HepG2 (cell line): Measurements from ENCODE around the gene CCNF. TPM values are rescaled to one million over a fixed set of nuclear protein-coding genes. Genes with fewer than 3 reads are reported as not detected.

Source experiments
- ATAC-seq: fragments of 200-7000 bp; cut with Tn5 transposase; 3 replicates; pipeline ENCODE4 v1.9.1; 2020; ENCODE audit warnings: mild to moderate bottlenecking, moderate library complexity
- BruUV-seq: library from RNA; stranded (reverse); fragments of 400-500 nt; replicated peaks from 2 replicates; lab custom pipeline; 2021; lab: Mats Ljungman, UMichigan
- CTCF ChIA-PET: fragments of 300-600 bp; formaldehyde crosslinking; extraction: SDS; loops from one replicate; lab custom pipeline; 2021; ENCODE audit warnings: low total read pairs, inconsistent platforms, low intra/inter-chr PET ratio; lab: Yijun Ruan, JAX
- POLR2A ChIA-PET: fragments of 350-600 bp; sonication (Branson Sonifier 250); formaldehyde crosslinking; loops from one replicate; lab custom pipeline; 2020; ENCODE audit warnings: antibody characterized with exemption, inconsistent platforms; lab: Yijun Ruan, JAX
- DNase-seq: peaks from one replicate; pipeline ENCODE4 v3.0.0-alpha.2; 2015; ENCODE audit warnings: low spot score
- FAIRE-seq: peaks from 3 replicates; lab custom pipeline; 2011; peaks lifted over from hg19 to GRCh38; lab: Jason Lieb, UNC
- H2AFZ ChIP-seq: one replicate; pipeline ENCODE4 v1.6.1; 2011; ENCODE audit warnings: low read length, inconsistent platforms
- H3K27ac ChIP-seq: fragments of 300-600 bp; 3 replicates; pipeline ENCODE4 v1.8.0; 2011; ENCODE audit warnings: mixed run types, mild to moderate bottlenecking, mixed read lengths, low read length, inconsistent platforms; ENCODE audit not compliant: insufficient read depth; ENCODE audit errors: extremely low read length
- H3K27me3 ChIP-seq, 2 experiments: fragments of 200-600 bp in 1 of 2; 2 replicates in 1 of 2; 3 replicates in 1 of 2; pipeline versions ENCODE4 v1.6.0 to v1.8.0; 2011; ENCODE audit warnings: low read length in 2 of 2, mild to moderate bottlenecking in 2 of 2, moderate library complexity in 2 of 2, inconsistent platforms in 1 of 2; ENCODE audit not compliant: insufficient read depth in 2 of 2, control insufficient read depth in 1 of 2
- H3K36me3 ChIP-seq, 2 experiments: fragments of 200-600 bp in 1 of 2; replicated peaks in 1 of 2; 2 replicates in 1 of 2; 3 replicates in 1 of 2; pipeline versions ENCODE4 v1.5.1 to v1.8.0; 2011; ENCODE audit warnings: low read length in 2 of 2, inconsistent platforms in 1 of 2; ENCODE audit not compliant: insufficient read depth in 2 of 2, control insufficient read depth in 1 of 2
- H3K4me1 ChIP-seq: 2 replicates; pipeline ENCODE4 v1.5.1; 2012; ENCODE audit warnings: low read length, inconsistent platforms; ENCODE audit not compliant: insufficient read depth
- H3K4me2 ChIP-seq: 2 replicates; pipeline ENCODE4 v1.6.0; 2011; ENCODE audit warnings: low read depth, low read length, inconsistent platforms
- H3K4me3 ChIP-seq, 3 experiments: fragments of 200-600 bp in 1 of 3; sonication (generic), shearing (Covaris generic) in 1 of 3; replicated peaks in 1 of 3; 2 replicates each; pipeline ENCODE4 v1.5.1; 2011 to 2016; ENCODE audit warnings: low read length in 3 of 3, inconsistent platforms in 2 of 3, low read depth in 2 of 3, mild to moderate bottlenecking in 2 of 3, control low read depth in 1 of 3, mixed read lengths in 1 of 3; ENCODE audit not compliant: insufficient read depth in 1 of 3
- H3K79me2 ChIP-seq: one replicate; pipeline ENCODE4 v1.6.1; 2011; ENCODE audit warnings: low read length, inconsistent platforms; ENCODE audit not compliant: insufficient read depth
- H3K9ac ChIP-seq: 2 replicates; pipeline ENCODE4 v1.6.0; 2011; ENCODE audit warnings: mild to moderate bottlenecking, low read depth, low read length, inconsistent platforms; ENCODE audit not compliant: insufficient read depth
- H3K9me3 ChIP-seq: 2 replicates; pipeline ENCODE4 v1.5.1; 2012; ENCODE audit warnings: mild to moderate bottlenecking, low read length
- H4K20me1 ChIP-seq: 2 replicates; pipeline ENCODE4 v1.6.0; 2011; ENCODE audit warnings: inconsistent platforms, mild to moderate bottlenecking, low read length, moderate library complexity; ENCODE audit not compliant: insufficient read depth
- ATRX ChIP-seq: sonication (generic); formaldehyde crosslinking; IDR thresholded peaks from 2 replicates; pipeline ENCODE4 v1.4.0; 2020; ENCODE audit warnings: missing genetic modification reagents, borderline replicate concordance
- HNRNPLL ChIP-seq: fragments of 200-400 bp; formaldehyde crosslinking; IDR thresholded peaks from 2 replicates; pipeline ENCODE4 v1.6.1; 2017; ENCODE audit warnings: mild to moderate bottlenecking, low read depth, low read length; ENCODE audit not compliant: poor library complexity, severe bottlenecking
- HOXD1 ChIP-seq: sonication (generic); formaldehyde crosslinking; IDR thresholded peaks from 2 replicates; pipeline ENCODE4 v1.5.0; 2020; ENCODE audit warnings: missing genetic modification reagents
- XBP1 ChIP-seq: sonication (generic); formaldehyde crosslinking; IDR thresholded peaks from 2 replicates; pipeline ENCODE4 v1.5.0; 2020; ENCODE audit warnings: missing genetic modification reagents
- ZFP36L2 ChIP-seq: sonication (generic); formaldehyde crosslinking; IDR thresholded peaks from 2 replicates; pipeline ENCODE4 v1.4.0; 2020; ENCODE audit warnings: missing genetic modification reagents
- ZNF138 ChIP-seq: sonication (generic); formaldehyde crosslinking; IDR thresholded peaks from 2 replicates; pipeline ENCODE4 v1.5.0; 2020; ENCODE audit warnings: mild to moderate bottlenecking, low read depth, missing genetic modification reagents
- ZNF205 ChIP-seq: IDR thresholded peaks from 2 replicates; pipeline ENCODE4 v1.6.1; 2018; ENCODE audit warnings: missing biosample characterization, missing genetic modification reagents
- ZNF207 ChIP-seq: fragments of 450-650 bp; IDR thresholded peaks from 2 replicates; pipeline ENCODE4 v1.6.1; 2016; ENCODE audit warnings: antibody characterized with exemption, borderline replicate concordance
- ZNF543 ChIP-seq: sonication (generic); formaldehyde crosslinking; IDR thresholded peaks from 2 replicates; pipeline ENCODE4 v1.4.0; 2020; ENCODE audit warnings: mild to moderate bottlenecking, missing genetic modification reagents
- WGBS: methylation state at CpG from one replicate; pipeline ENCODE4 v1.1.6; 2017; ENCODE audit warnings: low lambda C conversion rate; 5-methylcytosine and 5-hydroxymethylcytosine counted together
- in situ Hi-C: cut with HindIII; loops from 2 replicates; pipeline ENCODE4 v1.10.0; 2017; ENCODE audit warnings: low pct_unique_long_range_greater_than_20kb; ENCODE audit not compliant: extremely low pct_ligation_motif_present
- intact Hi-C: fragments of 100-400 bp; cut with micrococcal nuclease; formaldehyde crosslinking; loops from one replicate; pipeline ENCODE4 v1.10.0; 2022; ENCODE audit not compliant: unreplicated experiment
- polyA plus RNA-seq, 8 experiments: library from polyadenylated mRNA; depleted of rRNA in 3 of 8; stranded (reverse) in 7 of 8; unstranded in 1 of 8; fragments of >200 nt; fragmentation: Illumina TruSeq in 4 of 8; extraction: Trizol in 4 of 8; gene quantifications; 2 replicates each; pipeline versions ENCODE4 v1.2.1 to v1.2.3, GENCODE V29; 2011 to 2016; ENCODE audit warnings: low read depth in 4 of 8, missing spikeins in 1 of 8, mixed read lengths in 1 of 8; ENCODE audit not compliant: insufficient read depth in 1 of 8
- total RNA-seq, 5 experiments: library from RNA; depleted of rRNA; stranded (reverse); fragments of >200 nt; fragmentation: Illumina TruSeq; extraction: Trizol; gene quantifications; 2 replicates each; pipeline ENCODE4 v1.2.3, GENCODE V29; 2016; ENCODE audit warnings: low read depth in 1 of 5
- TF ChIP-seq, protein P1 (sequence below): sonication (generic); formaldehyde crosslinking; IDR thresholded peaks from 2 replicates; pipeline ENCODE4 v1.8.1; 2023; ENCODE audit warnings: mild to moderate bottlenecking, missing genetic modification reagents
- TF ChIP-seq, protein P2 (sequence below): sonication (generic); formaldehyde crosslinking; IDR thresholded peaks from 2 replicates; pipeline ENCODE4 v1.8.0; 2022; ENCODE audit warnings: mild to moderate bottlenecking, missing genetic modification reagents
- TF ChIP-seq, protein P3 (sequence below): sonication (generic); formaldehyde crosslinking; IDR thresholded peaks from 2 replicates; pipeline ENCODE4 v1.5.0; 2020; ENCODE audit warnings: mild to moderate bottlenecking, missing genetic modification reagents
- TF ChIP-seq, protein P4 (sequence below), 2 experiments: sonication (generic) in 1 of 2; formaldehyde crosslinking in 1 of 2; IDR thresholded peaks; 2 replicates each; pipeline versions ENCODE4 v1.5.1 to v1.6.1; 2011 to 2020; ENCODE audit warnings: borderline replicate concordance in 1 of 2, low read depth in 1 of 2, low read length in 1 of 2, mild to moderate bottlenecking in 1 of 2, missing genetic modification reagents in 1 of 2, moderate library complexity in 1 of 2

CCNF gene
- total and polyA plus RNA-seq, 2 of the 13 experiments (the other 11 are each of a cell fraction or from before 2014, with no cell fraction given) = 6.4 to 22.8 TPM

DNA sequence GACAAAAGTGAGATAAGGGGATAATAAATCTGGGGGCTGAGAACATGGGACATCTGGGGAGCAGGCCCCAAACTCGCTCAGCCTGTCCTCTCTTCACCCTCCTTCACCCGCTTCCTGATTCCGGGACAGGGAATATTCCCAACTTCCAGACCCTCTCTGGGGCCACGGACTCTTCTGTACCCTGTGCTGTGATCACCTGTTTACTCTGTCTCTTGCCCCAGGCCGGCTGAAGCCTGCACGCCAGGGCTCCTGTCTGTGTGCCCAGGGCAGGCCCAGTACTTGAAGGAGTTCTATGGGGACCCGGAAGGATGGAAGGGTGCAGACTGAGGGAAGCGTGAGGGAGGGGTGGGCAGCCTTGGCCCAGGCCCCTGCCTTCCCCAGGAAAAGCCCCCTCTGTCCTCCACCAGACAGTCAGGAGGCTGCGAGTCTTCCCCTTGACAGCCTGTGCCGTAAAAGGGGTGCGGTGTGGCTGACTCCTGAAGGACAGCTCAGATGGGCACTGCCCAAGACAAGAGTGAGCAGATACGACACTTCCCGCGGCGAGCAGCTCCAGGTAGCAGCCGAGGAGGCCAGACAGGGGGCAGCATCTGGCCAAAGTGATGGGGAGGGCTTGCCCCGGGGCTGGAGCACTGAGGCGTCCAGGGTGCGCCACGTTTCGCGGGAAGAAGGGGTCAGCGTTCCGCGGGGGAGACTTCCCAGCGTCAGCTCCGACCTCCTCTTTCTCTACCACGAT is 1.0 kb upstream of the CCNF start (continued):
- TF ChIP-seq ZFP36L2 (CRISPR knock-in tag) (no peak), XBP1 (CRISPR knock-in tag) (no peak)
- TF ChIP-seq, protein P1, sequence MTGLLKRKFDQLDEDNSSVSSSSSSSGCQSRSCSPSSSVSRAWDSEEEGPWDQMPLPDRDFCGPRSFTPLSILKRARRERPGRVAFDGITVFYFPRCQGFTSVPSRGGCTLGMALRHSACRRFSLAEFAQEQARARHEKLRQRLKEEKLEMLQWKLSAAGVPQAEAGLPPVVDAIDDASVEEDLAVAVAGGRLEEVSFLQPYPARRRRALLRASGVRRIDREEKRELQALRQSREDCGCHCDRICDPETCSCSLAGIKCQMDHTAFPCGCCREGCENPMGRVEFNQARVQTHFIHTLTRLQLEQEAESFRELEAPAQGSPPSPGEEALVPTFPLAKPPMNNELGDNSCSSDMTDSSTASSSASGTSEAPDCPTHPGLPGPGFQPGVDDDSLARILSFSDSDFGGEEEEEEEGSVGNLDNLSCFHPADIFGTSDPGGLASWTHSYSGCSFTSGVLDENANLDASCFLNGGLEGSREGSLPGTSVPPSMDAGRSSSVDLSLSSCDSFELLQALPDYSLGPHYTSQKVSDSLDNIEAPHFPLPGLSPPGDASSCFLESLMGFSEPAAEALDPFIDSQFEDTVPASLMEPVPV (CRISPR knock-in tag) = peak; percentile 34; the same call in 1 of the 2 replicates
- TF ChIP-seq, protein P2, sequence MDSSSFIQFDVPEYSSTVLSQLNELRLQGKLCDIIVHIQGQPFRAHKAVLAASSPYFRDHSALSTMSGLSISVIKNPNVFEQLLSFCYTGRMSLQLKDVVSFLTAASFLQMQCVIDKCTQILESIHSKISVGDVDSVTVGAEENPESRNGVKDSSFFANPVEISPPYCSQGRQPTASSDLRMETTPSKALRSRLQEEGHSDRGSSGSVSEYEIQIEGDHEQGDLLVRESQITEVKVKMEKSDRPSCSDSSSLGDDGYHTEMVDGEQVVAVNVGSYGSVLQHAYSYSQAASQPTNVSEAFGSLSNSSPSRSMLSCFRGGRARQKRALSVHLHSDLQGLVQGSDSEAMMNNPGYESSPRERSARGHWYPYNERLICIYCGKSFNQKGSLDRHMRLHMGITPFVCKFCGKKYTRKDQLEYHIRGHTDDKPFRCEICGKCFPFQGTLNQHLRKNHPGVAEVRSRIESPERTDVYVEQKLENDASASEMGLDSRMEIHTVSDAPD = 0 out of 2 replicates have a peak, but pooled peaks have one; percentile 68

DNA sequence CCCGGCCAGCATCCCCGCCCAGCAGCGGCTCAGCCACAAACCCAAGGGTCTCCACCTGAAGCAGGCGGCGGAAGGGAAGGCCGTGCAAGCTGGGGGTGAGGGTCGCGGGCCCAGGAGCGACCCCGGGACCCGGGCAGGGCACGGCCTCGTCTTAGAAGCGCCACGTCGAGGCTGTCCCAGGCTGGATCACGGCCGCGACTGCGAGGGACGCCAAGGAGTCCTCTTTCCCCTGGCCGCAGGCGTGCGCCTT is 538 bp upstream of the CCNF start:
- ChIA-PET POLR2A (no interaction called here), CTCF (interaction anchor here (3.1 kb wide), 1 partner anchor 88 kb away, joined by 11 read pairs; the partner anchor contains the start of gene ABCA3)
- Histone ChIP-seq H3K36me3 (peaks cover 7 to 18% of the 10 kb centered on the region in 2 experiments), H3K27me3 (peaks cover 10 to 28% of the 10 kb centered on the region in 2 experiments), H4K20me1 (no peaks in the 10 kb centered on the region), H3K9ac (peak overlapping the region; percentile 70), H3K4me1 (peaks cover 28% of the 10 kb centered on the region), H3K27ac (peak overlapping the region; percentile 34), H3K4me2 (peak overlapping the region; percentile 84), H2AFZ (no peak overlapping the region), H3K79me2 (peaks cover 15% of the 10 kb centered on the region), H3K9me3 (no peaks in the 10 kb centered on the region), H3K4me3 (peak overlapping the region; percentile 21 to 73 (median 60); a peak in 5 of 6 replicates)
- FAIRE-seq (no peak), ATAC-seq (no peak), DNase-seq (no peak)
- in situ Hi-C loops = loop anchor here (5.0 kb wide), 1 partner anchor 74 kb away; no protein-coding TSS in a partner anchor
- WGBS = 55% methylated on average over 4 of the region's 24 CpGs
- no TSS peak for BruUV-seq
- intact Hi-C loops = loop anchor here (5.0 kb wide), 1 partner anchor 86 kb away; the partner anchor contains the start of gene ABCA3
- TF ChIP-seq, protein P3, sequence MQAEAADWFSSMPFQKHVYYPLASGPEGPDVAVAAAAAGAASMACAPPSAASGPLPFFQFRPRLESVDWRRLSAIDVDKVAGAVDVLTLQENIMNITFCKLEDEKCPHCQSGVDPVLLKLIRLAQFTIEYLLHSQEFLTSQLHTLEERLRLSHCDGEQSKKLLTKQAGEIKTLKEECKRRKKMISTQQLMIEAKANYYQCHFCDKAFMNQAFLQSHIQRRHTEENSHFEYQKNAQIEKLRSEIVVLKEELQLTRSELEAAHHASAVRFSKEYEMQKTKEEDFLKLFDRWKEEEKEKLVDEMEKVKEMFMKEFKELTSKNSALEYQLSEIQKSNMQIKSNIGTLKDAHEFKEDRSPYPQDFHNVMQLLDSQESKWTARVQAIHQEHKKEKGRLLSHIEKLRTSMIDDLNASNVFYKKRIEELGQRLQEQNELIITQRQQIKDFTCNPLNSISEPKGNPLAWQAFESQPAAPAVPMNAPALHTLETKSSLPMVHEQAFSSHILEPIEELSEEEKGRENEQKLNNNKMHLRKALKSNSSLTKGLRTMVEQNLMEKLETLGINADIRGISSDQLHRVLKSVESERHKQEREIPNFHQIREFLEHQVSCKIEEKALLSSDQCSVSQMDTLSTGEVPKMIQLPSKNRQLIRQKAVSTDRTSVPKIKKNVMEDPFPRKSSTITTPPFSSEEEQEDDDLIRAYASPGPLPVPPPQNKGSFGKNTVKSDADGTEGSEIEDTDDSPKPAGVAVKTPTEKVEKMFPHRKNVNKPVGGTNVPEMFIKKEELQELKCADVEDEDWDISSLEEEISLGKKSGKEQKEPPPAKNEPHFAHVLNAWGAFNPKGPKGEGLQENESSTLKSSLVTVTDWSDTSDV (CRISPR knock-in tag) = peak; percentile 75; the same call in 1 of the 2 replicates
- TF ChIP-seq ATRX (CRISPR knock-in tag) = no peak
- 0 out of 2 replicates have a peak, but pooled peaks have one; percentile 59 for TF ChIP-seq HOXD1 (CRISPR knock-in tag)
- TF ChIP-seq HNRNPLL = no peak
- TF ChIP-seq ZNF138 (CRISPR knock-in tag) = 0 out of 2 replicates have a peak, but pooled peaks have one; percentile 75
- TF ChIP-seq, protein P4, sequence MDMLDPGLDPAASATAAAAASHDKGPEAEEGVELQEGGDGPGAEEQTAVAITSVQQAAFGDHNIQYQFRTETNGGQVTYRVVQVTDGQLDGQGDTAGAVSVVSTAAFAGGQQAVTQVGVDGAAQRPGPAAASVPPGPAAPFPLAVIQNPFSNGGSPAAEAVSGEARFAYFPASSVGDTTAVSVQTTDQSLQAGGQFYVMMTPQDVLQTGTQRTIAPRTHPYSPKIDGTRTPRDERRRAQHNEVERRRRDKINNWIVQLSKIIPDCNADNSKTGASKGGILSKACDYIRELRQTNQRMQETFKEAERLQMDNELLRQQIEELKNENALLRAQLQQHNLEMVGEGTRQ (IDR thresholded peaks at IDR 0.05; ENCODE audit: low read depth, low read length) = no peak
- TF ChIP-seq, protein P4 (CRISPR knock-in tag; IDR thresholded peaks at IDR 0.05; ENCODE audit: borderline replicate concordance) = no peak
- no peak for TF ChIP-seq ZNF207
- no peak for TF ChIP-seq ZNF205 (CRISPR knock-in tag)
- TF ChIP-seq ZNF543 = 0 out of 2 replicates have a peak, but pooled peaks have one; percentile 70
